Activated effector memory CD4-positive, alpha-beta T cell treated with Interleukin-2 at 50 U/mL for 16 hours (primary cell): ENCODE measurements around the gene ZMIZ1.
A peak's percentile ranks its signal among the peaks of the same experiment; 100 is the strongest.

Source experiments
- DNase-seq: peaks from one replicate; pipeline ENCODE4 v3.0.0-alpha.2; 2020

The ZMIZ1 gene

GRCh38 chr10:79066411-79067240 lies 2.1 kb upstream of the ZMIZ1 start:
- no peak for DNase-seq

GRCh38 chr10:79067241-79068202 lies 1.2 kb upstream of the ZMIZ1 start:
- DNase-seq = peak; percentile 80

DNA sequence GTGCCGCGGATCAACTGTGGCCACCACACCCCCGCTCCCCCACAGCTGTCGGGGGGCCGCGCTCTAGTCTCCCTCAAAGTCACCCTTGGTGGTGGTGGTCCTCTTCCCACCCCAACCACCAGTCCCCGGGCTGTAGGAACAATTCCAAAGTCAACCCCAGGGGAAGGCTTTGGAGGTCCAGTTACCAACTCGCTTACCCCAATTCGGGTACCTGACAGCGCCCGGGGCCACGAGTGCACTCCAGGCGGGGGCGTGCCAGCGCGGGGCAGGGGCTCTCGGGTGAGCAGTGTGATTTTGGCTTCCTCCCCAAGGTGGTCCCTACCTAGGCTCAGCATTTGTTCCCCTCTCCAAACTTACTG lies 584 bp upstream of the ZMIZ1 start:
- DNase-seq = no peak

- DNase-seq = peak; percentile 40
Measured at GRCh38 chr10:79069325-79070080, 737 bp downstream of the ZMIZ1 start.

DNA sequence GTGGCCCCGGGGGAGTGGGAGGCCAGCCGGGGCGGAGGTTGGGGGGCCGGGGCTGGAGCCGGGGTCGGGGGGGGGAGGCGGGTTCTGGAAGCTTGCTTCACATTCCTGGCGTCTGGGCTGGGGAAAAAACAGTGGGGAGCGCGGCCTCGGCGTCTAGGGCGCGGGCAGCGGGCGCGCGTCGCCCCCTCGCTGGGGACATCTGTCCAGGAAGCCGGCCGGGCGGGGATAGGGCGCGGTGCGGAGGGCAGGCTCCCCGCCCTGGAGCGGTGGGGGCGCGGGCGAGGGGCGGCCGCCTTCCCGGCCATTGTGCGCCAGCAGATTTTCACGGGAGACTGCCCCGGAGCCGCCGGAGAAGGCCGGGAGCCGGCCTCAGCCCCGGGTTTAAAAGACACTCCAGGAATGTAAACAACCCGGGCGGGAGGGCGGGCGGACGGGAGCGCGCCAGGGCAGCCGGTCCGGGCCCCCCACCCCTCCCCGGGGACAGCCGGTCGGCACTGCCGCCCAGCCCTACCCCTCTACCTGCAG lies 1.4 kb downstream of the ZMIZ1 start:
- no peak for DNase-seq

DNA sequence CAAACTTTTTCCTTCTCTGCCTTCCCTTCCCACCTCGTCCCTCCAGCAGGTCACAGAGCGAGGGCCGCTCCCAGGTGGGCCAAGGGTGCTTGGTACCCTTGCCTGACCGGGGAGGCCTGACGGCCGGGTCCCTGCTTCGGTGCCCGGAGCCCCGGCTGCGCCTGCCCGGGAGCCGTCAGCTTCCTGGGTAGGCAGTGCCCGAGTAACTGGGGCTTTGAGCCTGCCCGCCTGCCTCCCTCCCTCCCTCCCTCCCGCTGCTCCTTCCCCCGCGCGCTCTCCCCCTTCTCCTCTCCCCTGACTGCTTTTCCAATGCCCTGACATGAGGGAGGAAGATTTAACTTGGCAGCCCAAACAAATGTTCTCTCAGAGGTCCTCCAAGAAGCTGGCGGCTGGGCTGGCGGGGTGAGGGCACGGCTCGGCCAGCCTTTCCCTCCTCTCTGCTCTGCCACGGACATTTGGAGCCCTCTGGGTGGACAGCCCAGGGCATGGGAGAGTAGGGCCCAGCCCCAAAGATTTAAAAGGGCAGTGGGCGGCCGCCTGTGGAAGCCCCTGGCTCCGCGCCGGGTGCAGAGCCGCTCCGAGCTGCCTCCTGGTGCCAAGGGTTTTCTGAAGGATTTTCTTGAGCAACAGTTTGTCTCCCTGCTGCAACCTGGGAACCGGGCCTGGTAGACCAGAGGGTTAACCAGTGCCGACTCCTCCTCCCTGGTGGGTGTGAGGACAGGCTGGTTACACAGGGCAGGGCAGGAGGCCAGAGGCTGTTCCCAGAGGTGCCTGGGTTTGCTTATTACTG lies 2.0 kb downstream of the ZMIZ1 start:
- DNase-seq = no peak

DNA sequence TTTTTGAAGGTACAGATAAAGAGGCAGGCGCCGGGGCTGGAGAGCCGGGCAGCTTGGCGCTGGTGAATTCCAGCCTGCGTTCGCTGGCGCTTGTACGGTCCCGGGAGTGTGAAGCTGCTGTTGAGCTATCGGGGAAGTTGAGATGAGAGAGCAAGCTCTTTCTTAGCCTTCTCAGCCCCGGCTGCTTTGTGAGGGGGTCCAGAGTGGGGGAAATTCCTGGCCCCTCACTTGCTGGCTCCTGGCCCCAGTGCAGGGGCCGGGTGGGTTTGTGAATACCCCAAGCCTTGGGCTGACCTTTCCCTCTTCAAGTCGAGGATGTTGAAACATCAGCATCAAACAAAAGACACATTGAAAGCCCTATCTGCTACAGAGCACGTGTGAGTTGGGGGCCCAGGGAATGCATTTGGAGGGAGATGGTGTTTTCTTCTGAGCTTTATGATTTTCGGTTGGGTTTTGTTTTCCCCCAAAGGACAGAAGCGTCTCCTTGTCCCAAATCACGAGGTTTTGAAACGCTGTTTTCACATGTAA lies 2.7 kb downstream of the ZMIZ1 start:
- DNase-seq = no peak

- no peak for DNase-seq
Measured at GRCh38 chr10:79072041-79072441, 3.3 kb downstream of the ZMIZ1 start.

- DNase-seq = no peak
Measured at GRCh38 chr10:79072994-79073645, 4.4 kb downstream of the ZMIZ1 start.

- no peak for DNase-seq
Measured at GRCh38 chr10:79073784-79074432, 5.1 kb downstream of the ZMIZ1 start.

DNA sequence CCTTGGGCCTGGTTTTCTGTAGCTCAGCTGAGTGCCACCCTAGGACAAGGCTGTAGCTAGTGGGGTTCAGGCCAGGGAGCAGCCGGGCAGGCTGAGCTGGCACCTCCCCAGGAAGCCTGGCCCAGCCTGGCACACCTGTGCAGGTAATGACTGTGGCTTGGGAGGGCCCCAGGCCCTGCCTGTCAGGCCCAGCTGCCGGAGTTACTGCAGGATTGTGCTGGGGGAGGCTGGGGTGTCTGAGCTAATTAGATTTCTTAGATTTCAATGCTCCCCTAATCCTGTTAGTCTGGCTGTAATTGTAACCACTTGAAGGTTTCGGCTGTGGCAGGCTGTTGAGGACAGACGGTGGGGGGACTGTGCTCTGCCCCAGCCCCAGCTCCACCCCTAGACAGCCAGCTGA lies 6.0 kb downstream of the ZMIZ1 start:
- DNase-seq = no peak

- DNase-seq = no peak
Measured at GRCh38 chr10:79075418-79075817, 6.7 kb downstream of the ZMIZ1 start.

DNA sequence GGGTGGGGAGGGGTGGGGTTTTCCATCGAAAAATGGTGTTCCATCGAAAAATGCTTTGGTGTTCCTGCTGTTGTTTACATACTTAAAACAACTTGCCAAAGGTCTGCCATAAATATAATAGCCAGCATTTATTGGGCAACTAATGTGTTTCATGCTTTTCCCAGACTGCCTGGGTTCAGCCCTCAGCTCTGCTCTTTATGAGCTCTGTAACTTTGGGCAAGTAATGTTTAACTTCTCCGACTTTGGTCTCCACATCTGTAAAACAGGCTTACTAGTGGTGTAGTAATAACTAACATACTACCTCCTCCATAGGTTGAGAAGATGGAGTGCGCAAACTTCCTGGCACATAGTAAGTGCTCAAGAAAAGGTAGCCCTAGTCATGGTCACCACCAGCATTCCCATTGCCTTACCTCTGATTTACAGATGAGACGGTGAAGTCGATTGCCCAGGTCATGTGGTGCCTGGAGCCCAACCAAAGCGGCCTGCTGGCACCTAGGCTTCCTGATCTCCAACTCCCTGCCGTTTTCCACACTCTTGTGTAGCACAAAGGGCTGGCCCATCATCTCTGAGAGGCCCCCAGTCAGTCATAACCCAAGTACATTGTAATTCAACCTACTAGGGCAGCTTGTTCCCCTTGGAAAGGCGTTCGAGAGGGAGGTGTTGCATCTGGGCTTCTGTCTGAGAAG lies 8.9 kb downstream of the ZMIZ1 start:
- no peak for DNase-seq

DNA sequence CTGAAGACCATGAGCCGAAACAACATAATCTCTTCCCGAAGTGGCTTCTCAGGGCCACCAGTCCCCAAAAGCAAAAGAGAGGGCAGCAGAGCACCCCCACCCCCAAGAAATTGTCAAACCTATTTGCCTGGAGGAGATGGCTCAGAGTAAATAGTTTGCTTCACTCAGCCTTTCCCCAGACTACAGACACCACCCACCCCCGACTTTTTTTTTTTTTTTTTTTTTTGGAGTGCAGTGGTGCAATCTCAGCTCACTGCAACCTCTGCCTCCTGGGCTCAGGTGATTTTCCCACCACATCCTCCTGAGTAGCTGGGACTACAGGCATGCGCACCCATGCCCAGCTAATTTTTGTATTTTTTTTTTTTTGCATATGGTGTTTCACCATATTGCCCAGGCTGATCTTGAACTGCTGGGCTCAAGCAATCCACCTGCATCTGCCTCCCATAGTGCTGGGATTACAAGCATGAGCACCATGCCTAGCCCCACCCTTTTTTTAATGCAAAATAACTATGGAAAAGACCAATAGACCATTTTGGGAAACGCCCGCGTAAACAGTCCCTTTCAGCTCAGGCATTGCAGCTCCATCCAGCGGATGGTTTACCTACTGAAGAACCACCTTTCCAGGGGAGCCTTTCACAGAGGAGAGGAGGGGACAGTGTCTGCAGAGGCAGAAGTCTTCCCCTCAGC lies 9.7 kb downstream of the ZMIZ1 start:
- DNase-seq = no peak

DNA sequence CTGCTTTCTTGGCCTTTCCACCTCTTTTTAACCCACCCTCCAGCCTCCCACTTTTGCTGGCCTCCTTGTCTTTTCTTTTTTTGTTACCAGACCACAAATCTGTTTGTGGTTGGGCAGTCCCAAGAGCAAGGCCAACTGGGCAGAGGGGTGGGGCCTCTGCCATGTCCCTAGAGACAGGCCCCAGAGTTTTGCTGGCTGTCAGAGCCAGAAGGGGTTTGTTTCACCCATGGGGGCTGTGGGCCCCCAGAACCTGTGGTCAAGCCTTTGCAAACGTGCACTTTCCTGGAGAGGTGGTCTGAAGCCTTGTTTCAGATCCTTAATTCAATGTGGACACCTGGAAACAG lies 10.3 kb downstream of the ZMIZ1 start:
- no peak for DNase-seq

- DNase-seq = no peak
Measured at GRCh38 chr10:79079490-79080355, 11.0 kb downstream of the ZMIZ1 start.

DNA sequence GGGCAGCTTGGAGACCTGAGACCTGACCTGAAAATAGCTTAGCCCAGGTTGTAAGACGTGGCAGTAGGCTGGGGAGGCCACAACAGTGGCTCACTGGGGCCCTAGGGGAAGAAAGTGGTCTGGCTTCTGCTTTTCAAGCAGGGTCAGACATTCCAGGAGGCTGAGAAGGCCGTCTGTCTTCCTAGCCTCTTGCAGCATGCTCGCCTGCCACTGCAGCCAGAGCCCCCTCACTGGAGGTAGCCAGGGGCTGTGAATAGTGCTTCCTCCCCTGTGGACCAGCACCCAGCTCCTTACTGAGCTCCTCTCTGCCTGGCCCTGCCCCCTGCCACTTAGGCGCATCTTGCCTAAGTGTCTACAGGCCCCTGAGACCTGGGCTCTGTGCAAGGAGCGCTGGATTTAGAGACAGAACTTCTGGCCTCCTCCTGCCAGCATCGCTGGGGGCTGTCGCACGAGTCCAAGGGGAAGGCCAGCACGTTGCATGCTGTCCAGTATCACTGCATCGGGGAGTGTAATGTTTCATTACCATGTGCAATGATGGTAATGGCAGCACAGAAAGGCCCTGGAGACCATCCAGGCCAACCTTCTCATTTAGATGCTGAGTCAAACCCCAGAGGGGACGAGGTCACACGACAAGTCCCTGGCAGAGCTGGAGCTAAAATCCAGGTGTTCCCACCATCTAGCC lies 12.7 kb downstream of the ZMIZ1 start:
- DNase-seq = no peak

DNA sequence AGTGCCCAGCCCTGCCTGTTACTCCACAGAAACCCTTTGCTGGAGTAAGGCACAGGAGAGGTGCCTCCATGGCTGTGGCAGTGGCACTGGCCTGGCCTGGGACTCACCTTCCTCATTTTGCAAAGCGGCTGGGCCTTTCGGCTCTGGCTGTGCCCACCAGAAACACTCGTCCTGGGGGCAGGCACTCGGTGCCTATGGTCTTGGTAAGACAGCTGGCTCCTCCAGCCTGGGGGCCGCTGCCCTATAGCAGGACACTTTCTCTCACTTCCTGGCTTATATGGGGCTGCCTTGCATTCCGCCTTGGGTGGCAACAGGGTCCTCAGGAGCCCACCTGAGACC lies 13.2 kb downstream of the ZMIZ1 start:
- no peak for DNase-seq
